ENCODE results near the gene RAF1. TPM values are rescaled to one million over a fixed set of nuclear protein-coding genes. Genes with fewer than 3 reads are reported as not detected.

The RAF1 gene
- total and polyA plus RNA-seq, 2 of the 8 experiments (the other 6 are each of a cell fraction or from before 2014, with no cell fraction given), result 103 to 118 TPM

DNA sequence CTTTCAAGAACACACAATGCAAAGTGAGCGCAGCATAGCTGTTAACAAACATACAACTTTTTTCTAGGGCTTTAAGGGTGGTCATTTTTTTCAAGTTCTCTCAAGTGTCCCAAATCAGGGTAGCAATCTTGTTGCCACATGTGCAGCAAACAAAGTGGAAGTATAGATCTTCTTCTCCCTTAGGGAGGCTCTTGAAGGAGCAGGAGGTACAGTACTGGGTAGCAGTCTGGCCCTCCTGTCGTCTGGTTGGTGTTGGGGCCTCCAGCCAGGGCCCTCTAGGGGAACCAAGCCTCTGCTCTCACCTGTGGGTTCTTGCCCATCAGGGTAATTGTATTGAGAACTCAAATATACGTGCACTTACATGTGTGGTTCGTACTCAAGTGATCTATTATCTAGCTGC lies 81.2 kb downstream of the RAF1 start:
- Histone ChIP-seq H2BK20ac (ENCODE audit: low read length) (no peak overlapping the region), H3K36me3 (ENCODE audit: control insufficient read depth in 2 of 4, insufficient read depth in 4 of 4, low read length in 3 of 4) (peaks cover 22 to 67% (median 43%) of the 10 kb centered on the region in 4 experiments), H3K18ac (ENCODE audit: extremely low read depth, low read length) (no peak overlapping the region), H4K8ac (ENCODE audit: extremely low read depth, insufficient read depth, low read length) (no peak overlapping the region), H2BK5ac (ENCODE audit: low read depth, low read length) (no peak overlapping the region), H3K4me3 (ENCODE audit: extremely low read depth in 1 of 4, insufficient read depth in 2 of 4, low read depth in 3 of 4, low read length in 4 of 4) (no peak overlapping the region), H3K79me2 (ENCODE audit: control insufficient read depth in 1 of 2, insufficient read depth in 2 of 2, low read length in 2 of 2) (no peaks in the 10 kb centered on the region), H2AK5ac (ENCODE audit: low read depth, low read length) (no peak overlapping the region), H3K9ac (replicated peaks in 1 of 4; ENCODE audit: extremely low read depth in 1 of 4, low read depth in 3 of 4, low read length in 3 of 4) (no peak overlapping the region), H2AFZ (ENCODE audit: low read length) (no peak overlapping the region), H3K14ac (ENCODE audit: insufficient read length) (no peak overlapping the region), H3K4ac (replicated peaks; ENCODE audit: insufficient read length, low read depth, low read length) (no peak overlapping the region), H3K79me1 (ENCODE audit: low read depth, low read length) (no peaks in the 10 kb centered on the region), H4K5ac (ENCODE audit: insufficient read length, low read depth, low read length) (no peak overlapping the region), H3K4me1 (replicated peaks in 1 of 4; ENCODE audit: control insufficient read depth in 3 of 4, insufficient read depth in 4 of 4, low read length in 3 of 4) (no peaks in the 10 kb centered on the region), H2BK12ac (ENCODE audit: low read depth, low read length) (no peak overlapping the region), H3K4me2 (ENCODE audit: insufficient read depth in 1 of 2, low read depth in 2 of 2, low read length in 2 of 2) (no peak overlapping the region), H3K27ac (ENCODE audit: low read depth, low read length) (no peak overlapping the region), H2BK120ac (replicated peaks; ENCODE audit: low read depth, low read length) (no peak overlapping the region), H4K20me1 (replicated peaks in 1 of 2; ENCODE audit: control insufficient read depth in 1 of 2, insufficient read depth in 2 of 2, low read length in 2 of 2) (peaks cover 4 to 8% of the 10 kb centered on the region in 2 experiments), H2BK15ac (ENCODE audit: low read length) (no peak overlapping the region), H3K9me3 (ENCODE audit: insufficient read depth in 2 of 2, low read depth in 1 of 2, low read length in 1 of 2) (no peaks in the 10 kb centered on the region), H4K91ac (replicated peaks; ENCODE audit: insufficient read length, low read length) (no peak overlapping the region), H3K23me2 (ENCODE audit: low read depth, low read length) (no peaks in the 10 kb centered on the region), H3K27me3 (replicated peaks in 1 of 4; ENCODE audit: control insufficient read depth in 3 of 4, extremely low read depth in 1 of 4, insufficient read depth in 3 of 4, low read length in 3 of 4) (no peaks in the 10 kb centered on the region), H3K56ac (replicated peaks; ENCODE audit: insufficient read length, low read depth, low read length) (no peak overlapping the region), H3K23ac (ENCODE audit: insufficient read length) (no peak overlapping the region)
- FAIRE-seq, result no peak
- 87% methylated on average over 4 of the region's 4 CpGs; no CpG with 5 or more reads in 1 of the 2 experiments for WGBS, 2 experiments (ENCODE audit: extremely low coverage in 1 of 2, insufficient coverage in 1 of 2, insufficient read length in 1 of 2, insufficient replicate concordance in 2 of 2, low coverage in 1 of 2, low lambda C conversion rate in 2 of 2, missing lambda C conversion rate in 1 of 2)
- POLR2A ChIA-PET (ENCODE audit: partially characterized antibody), result interaction anchor here (0.8 to 1.8 kb wide), 4 partner anchors 9 to 176 kb away, joined by 3 to 5 read pairs (median 4); partner anchors contain the start of gene TMEM40
- TF ChIP-seq SIN3A (conservative IDR thresholded peaks at IDR 0.05 in 1 of 2, IDR thresholded peaks at IDR 0.05 in 1 of 2; ENCODE audit: low read depth in 1 of 2, low read length in 2 of 2) (no peak), POLR2AphosphoS5 (IDR thresholded peaks at IDR 0.05; ENCODE audit: low read depth, low read length) (peak; percentile 45; the same call in 1 of the 2 replicates)
- no peak for DNase-seq (ENCODE audit: low read depth in 1 of 2, low spot score in 2 of 2)
- CTCF ChIA-PET (ENCODE audit: partially characterized antibody), result interaction anchor here (0.9 to 1.8 kb wide), 5 partner anchors 16 to 447 kb away, joined by 3 to 4 read pairs (median 3); partner anchors contain the start of gene MKRN2OS
